MG63 (cell line): Measurements from ENCODE around the gene TRIM21. TPM values are rescaled to one million over a fixed set of nuclear protein-coding genes. Genes with fewer than 3 reads are reported as not detected.
"Not testable (repeated sequence)": the region's sequence is repeated elsewhere in the genome, so short reads cannot be mapped to it uniquely, and the experiment has no call there.

Experiments used
- DNase-seq: peaks from one replicate; pipeline ENCODE4 v3.0.0-alpha.2; 2020
- H3K27me3 ChIP-seq: fragments of 250-450 bp; sonication (Bioruptor Pico); 2 replicates; pipeline ENCODE4 v1.5.1; 2020; ENCODE audit warnings: mild to moderate bottlenecking, moderate library complexity
- H3K36me3 ChIP-seq: fragments of 250-450 bp; sonication (Bioruptor Pico); 2 replicates; pipeline ENCODE4 v1.5.1; 2020; ENCODE audit warnings: mild to moderate bottlenecking, moderate library complexity
- H3K4me3 ChIP-seq: fragments of 250-450 bp; sonication (Bioruptor Pico); 2 replicates; pipeline ENCODE4 v1.5.1; 2020; ENCODE audit warnings: mild to moderate bottlenecking, moderate library complexity
- H3K9me3 ChIP-seq: fragments of 250-450 bp; sonication (Bioruptor Pico); 2 replicates; pipeline ENCODE4 v1.5.1; 2020; ENCODE audit warnings: mild to moderate bottlenecking, moderate library complexity
- total RNA-seq: library from RNA; depleted of rRNA; stranded (reverse); fragments of >200 nt; shearing (Covaris generic); gene quantifications from 2 replicates; pipeline ENCODE4 v1.2.3, GENCODE V29; 2014; ENCODE audit warnings: low replicate concordance; rRNA removed

The TRIM21 gene
- total RNA-seq, result 13.7 and 24.8 TPM in 2 replicates

GRCh38 chr11:4393209-4393857 is at the start of gene TRIM21:
TRIM21 (minus strand) TSS chr11:4393702; CDS start chr11:4390409, 3,293 bp downstream.
- DNase-seq, result peak; percentile 76
- H3K4me3 ChIP-seq, result peak within 1 kb of the TSS; percentile 81
- no peaks in the 10 kb centered on the region for H3K36me3 ChIP-seq
- no peaks in the 10 kb centered on the region for H3K27me3 ChIP-seq
- no peaks in the 10 kb centered on the region for H3K9me3 ChIP-seq

GRCh38 chr11:4441515-4441914 is 48.0 kb upstream of the TRIM21 start:
- Histone ChIP-seq H3K36me3 (no peaks in the 10 kb centered on the region), H3K9me3 (no peaks in the 10 kb centered on the region), H3K4me3 (no peak overlapping the region), H3K27me3 (no peaks in the 10 kb centered on the region)
- no peak for DNase-seq

DNA sequence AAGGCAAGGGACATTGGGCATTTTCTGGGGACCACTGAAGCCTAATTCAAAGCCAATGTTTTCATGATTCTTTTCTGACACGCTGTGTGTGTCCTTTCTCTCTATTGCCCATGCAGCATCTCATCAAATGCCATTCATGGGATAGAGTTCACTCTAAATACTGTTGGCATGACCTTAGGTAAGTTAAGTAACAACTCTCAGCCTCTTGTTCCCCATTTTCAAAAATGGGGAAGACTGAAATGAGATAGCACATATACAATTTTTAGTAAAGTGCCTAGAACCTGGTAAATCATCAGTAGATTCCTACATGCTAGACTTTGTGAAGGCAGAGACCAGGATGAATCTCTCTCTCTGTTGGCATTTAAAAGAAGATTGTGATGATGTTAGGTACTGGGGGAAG is 42.9 kb upstream of the TRIM21 start:
- Histone ChIP-seq H3K4me3 (no peak overlapping the region), H3K27me3 (no peaks in the 10 kb centered on the region), H3K9me3 (no peaks in the 10 kb centered on the region), H3K36me3 (no peaks in the 10 kb centered on the region)
- no peak for DNase-seq

DNA sequence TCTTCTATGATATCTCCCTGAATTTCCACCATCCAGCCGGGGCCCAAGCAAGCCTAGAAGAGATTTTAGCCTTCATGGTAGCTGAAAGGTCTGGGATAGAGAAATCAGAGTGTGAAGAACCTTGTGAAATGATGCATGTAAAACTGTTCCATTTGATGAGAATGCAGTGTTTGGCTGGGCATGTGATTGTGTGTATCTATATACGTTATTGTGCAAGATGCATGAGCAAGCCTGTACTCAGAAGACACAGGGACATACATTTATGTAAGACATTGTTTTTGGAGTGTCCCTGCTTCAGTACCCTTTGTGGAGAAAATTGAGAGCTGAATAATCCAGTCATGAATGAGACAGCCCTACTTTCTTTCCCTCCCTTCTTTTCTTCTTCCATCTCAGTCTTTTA is 40.4 kb upstream of the TRIM21 start:
- no peaks in the 10 kb centered on the region for H3K36me3 ChIP-seq
- no peak for DNase-seq
- H3K4me3 ChIP-seq, result no peak overlapping the region
- no peaks in the 10 kb centered on the region for H3K9me3 ChIP-seq
- no peaks in the 10 kb centered on the region for H3K27me3 ChIP-seq

DNA sequence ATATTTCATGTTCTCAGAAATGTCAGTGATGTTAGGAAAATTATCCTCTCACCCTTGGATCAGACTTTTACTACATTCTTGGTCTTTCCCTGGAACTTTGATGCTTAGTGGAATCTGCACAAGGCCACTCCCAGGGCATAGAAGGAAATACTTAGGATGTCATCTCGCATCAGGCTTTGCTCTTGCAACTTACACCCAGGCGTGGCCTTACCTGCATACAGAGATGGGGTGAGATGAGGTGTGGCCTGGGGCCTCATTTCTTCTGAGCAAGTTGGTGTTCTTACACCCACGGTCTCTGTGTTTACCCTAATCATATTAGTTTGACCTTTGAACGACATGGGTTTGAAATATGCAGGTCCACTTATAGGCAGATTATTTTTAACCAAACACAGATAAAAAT is 36.5 kb upstream of the TRIM21 start:
- no peaks in the 10 kb centered on the region for H3K9me3 ChIP-seq
- H3K36me3 ChIP-seq, result no peaks in the 10 kb centered on the region
- H3K4me3 ChIP-seq, result no peak overlapping the region
- H3K27me3 ChIP-seq, result no peaks in the 10 kb centered on the region
- no peak for DNase-seq

- no peak for DNase-seq
- no peak overlapping the region for H3K4me3 ChIP-seq
- no peaks in the 10 kb centered on the region for H3K36me3 ChIP-seq
- no peaks in the 10 kb centered on the region for H3K9me3 ChIP-seq
- no peaks in the 10 kb centered on the region for H3K27me3 ChIP-seq
Observed at GRCh38 chr11:4418403-4418802, 24.9 kb upstream of the TRIM21 start.

- no peaks in the 10 kb centered on the region for H3K9me3 ChIP-seq
- no peaks in the 10 kb centered on the region for H3K36me3 ChIP-seq
- DNase-seq, result no peak
- H3K4me3 ChIP-seq, result no peak overlapping the region
- H3K27me3 ChIP-seq, result no peaks in the 10 kb centered on the region
Observed at GRCh38 chr11:4416816-4417215, 23.3 kb upstream of the TRIM21 start.

DNA sequence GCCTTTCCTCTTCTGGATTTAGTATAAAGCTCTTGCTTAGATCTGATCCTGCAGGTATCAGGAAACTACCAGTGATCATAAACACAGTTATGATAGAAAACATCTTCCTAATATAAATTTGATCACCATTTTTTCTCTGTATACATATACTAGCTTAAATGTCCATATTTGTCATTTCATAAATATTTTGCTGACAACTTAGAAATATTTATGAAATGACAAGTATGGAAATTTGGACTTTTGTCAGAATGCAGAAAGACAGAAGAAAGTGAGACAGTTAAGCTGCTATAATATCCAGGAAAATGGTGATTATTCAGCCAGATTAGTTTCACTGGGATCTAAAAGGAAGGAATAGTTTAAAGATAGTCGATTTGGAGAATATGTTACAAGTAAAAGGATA is 22.8 kb upstream of the TRIM21 start:
- Histone ChIP-seq H3K4me3 (no peak overlapping the region), H3K9me3 (no peaks in the 10 kb centered on the region), H3K27me3 (no peaks in the 10 kb centered on the region), H3K36me3 (no peaks in the 10 kb centered on the region)
- no peak for DNase-seq

DNA sequence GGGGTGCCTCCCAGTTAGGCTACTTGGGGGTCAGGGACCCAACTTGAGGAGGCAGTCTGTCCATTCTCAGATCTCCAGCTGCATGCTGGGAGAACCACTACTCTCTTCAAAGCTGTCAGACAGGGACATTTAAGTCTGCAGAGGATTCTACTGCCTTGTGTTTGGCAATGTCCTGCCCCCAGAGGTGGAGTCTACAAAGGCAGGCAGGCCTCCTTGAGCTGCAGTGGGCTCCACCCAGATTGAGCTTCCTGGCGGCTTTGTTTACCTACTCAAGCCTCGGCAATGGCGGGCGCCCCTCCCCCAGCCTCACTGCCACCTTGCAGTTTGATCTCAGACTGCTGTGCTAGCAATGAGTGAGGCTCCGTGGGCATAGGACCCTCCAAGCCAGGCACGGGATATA is 12.7 kb upstream of the TRIM21 start:
- H3K36me3 ChIP-seq, H3K9me3 ChIP-seq, DNase-seq, H3K4me3 ChIP-seq, H3K27me3 ChIP-seq: not testable (repeated sequence)

GRCh38 chr11:4393858-4394223 is 339 bp upstream of the TRIM21 start:
- Histone ChIP-seq H3K36me3 (no peaks in the 10 kb centered on the region), H3K4me3 (peak overlapping the region; percentile 81), H3K9me3 (no peaks in the 10 kb centered on the region), H3K27me3 (no peaks in the 10 kb centered on the region)
- DNase-seq, result no peak

DNA sequence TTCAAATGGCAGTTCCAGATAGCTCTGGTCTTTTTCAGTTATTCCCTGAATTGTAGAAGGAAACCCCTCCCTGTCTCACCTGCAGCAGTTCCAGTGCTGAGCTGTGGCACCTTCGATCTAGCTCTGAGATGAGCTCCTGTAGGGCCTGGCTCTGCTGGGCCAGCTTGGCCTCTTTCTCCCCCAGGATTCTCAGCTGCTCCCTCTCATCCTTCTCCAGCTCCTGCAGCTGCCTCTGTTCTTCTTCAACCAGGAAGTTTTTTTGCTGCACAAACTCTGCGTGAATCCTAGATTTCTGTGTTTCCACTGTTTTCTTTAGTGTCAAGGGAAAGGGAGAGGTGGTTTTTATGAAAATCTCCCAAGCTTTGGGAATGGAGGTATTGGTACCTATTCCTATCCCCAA is 5.3 kb downstream of the TRIM21 start:
- Histone ChIP-seq H3K36me3 (no peaks in the 10 kb centered on the region), H3K27me3 (no peaks in the 10 kb centered on the region), H3K4me3 (no peak overlapping the region), H3K9me3 (no peaks in the 10 kb centered on the region)
- DNase-seq, result no peak

- no peak overlapping the region for H3K4me3 ChIP-seq
- no peaks in the 10 kb centered on the region for H3K36me3 ChIP-seq
- no peaks in the 10 kb centered on the region for H3K27me3 ChIP-seq
- H3K9me3 ChIP-seq, result no peaks in the 10 kb centered on the region
- no peak for DNase-seq
Observed at GRCh38 chr11:4385978-4386740, 7.3 kb downstream of the TRIM21 start.

GRCh38 chr11:4381901-4382300 is 11.6 kb downstream of the TRIM21 start:
- Histone ChIP-seq H3K27me3 (no peaks in the 10 kb centered on the region), H3K4me3 (no peak overlapping the region), H3K9me3 (no peaks in the 10 kb centered on the region), H3K36me3 (no peaks in the 10 kb centered on the region)
- DNase-seq, result no peak

DNA sequence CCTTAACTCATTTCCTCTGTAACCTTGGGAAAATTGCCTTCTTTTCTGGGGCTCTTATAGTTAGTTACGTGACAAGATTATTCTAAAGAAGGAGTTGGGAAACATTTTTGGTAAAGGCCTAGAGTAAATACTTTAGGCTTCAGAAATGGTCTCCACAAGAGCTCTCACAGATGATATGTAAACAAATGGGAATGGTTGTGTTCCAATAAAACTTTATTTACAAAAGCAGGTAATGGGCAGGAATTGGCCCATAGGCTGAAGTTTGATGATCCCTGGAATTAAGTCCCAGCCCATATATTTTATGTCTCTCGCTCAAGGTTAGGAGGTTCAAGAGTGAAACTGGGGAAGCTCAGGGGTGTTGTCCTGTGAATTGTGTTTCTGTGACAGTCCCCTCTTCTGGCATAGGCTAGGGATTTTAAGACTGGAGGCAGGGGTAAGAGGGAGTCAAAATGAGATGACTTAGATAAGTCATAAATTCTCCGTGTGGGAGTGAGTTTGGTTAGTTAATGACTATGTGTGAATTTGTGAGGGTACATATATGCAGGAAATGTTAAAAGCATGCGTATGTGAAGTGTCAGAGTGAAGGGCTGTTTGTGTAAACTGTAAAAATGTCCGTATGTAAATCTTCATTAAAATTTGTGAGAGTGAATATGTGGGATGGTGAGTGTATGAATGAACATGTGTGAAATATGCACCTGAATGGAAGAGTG is 17.9 kb downstream of the TRIM21 start:
- H3K36me3 ChIP-seq, result no peaks in the 10 kb centered on the region
- no peak overlapping the region for H3K4me3 ChIP-seq
- H3K27me3 ChIP-seq, result no peaks in the 10 kb centered on the region
- DNase-seq, result no peak
- H3K9me3 ChIP-seq, result no peaks in the 10 kb centered on the region

- no peaks in the 10 kb centered on the region for H3K36me3 ChIP-seq
- H3K27me3 ChIP-seq, result no peaks in the 10 kb centered on the region
- no peak for DNase-seq
- no peak overlapping the region for H3K4me3 ChIP-seq
- H3K9me3 ChIP-seq, result no peaks in the 10 kb centered on the region
Observed at GRCh38 chr11:4370166-4370565, 23.3 kb downstream of the TRIM21 start.

DNA sequence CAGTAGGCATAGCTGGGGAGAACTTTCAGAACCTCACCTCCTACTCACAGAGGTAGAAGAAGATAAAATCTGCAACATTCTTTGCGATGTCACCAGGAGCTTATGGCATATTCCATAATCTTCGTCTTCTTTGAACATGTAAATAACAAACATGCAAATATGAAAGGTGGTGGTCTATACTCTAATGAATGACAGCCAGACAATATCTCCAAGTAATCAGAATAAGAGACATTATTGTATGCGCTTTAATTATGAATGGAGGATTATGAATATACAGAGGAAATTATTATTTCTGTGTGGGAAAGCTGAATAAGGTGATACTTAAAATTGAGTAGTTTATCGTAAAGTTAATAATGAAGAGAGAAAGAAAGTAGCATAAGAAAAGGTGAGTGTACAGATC is 25.2 kb downstream of the TRIM21 start, which contains the start of gene OR52B4:
TSS of gene OR52B4 (minus strand) at position 101 of the 400 bp plus-strand sequence. CDS start at position 10, 91 bp downstream.
- Histone ChIP-seq H3K27me3 (no peaks in the 10 kb centered on the region), H3K4me3 (no peak within 1 kb of the TSS), H3K36me3 (no peaks in the 10 kb centered on the region), H3K9me3 (no peaks in the 10 kb centered on the region)
- DNase-seq, result no peak

DNA sequence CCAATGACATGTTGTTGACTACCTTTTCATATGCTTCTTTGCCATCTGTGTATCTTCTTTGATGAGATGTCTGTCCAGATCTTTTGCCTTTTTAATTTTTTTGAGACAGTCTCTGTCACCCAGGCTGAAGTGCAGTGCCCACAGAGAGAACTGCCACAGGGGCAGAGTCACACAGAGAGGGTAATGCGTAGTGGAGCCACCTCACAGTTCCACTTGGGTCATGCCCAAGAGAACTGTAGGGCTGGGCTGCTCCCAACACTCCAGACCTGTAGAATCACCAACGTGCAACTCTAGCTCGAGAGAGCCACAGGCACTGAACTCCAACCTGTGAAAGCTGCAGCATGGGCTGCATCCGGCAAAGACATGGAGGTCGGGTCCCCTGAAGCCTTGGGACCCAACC is 45.4 kb downstream of the TRIM21 start:
- H3K36me3 ChIP-seq, H3K27me3 ChIP-seq, DNase-seq, H3K9me3 ChIP-seq, H3K4me3 ChIP-seq: not testable (repeated sequence)
